HCT116 (cell line): ENCODE data around the gene OR2A14. TPM values are rescaled to one million over a fixed set of nuclear protein-coding genes. Genes with fewer than 3 reads are reported as not detected.

ENCODE experiments used
- ATAC-seq: fragments of 200-7000 bp; cut with Tn5 transposase; 2 replicates; pipeline ENCODE4 v1.9.1; 2020; ENCODE audit warnings: mild to moderate bottlenecking, moderate library complexity
- BruUV-seq: library from RNA; stranded (reverse); fragments of 400-500 nt; replicated peaks from 2 replicates; lab custom pipeline; 2021; lab: Mats Ljungman, UMichigan
- CTCF ChIA-PET: fragments of 300-600 bp; sonication (Branson Sonifier 250); formaldehyde crosslinking; loops from one replicate; lab custom pipeline; 2021; ENCODE audit warnings: antibody characterized with exemption; lab: Charles Lee
- POLR2A ChIA-PET: fragments of 300-600, 350-600 bp; sonication (Branson Sonifier 250); formaldehyde crosslinking; loops from one replicate; lab custom pipeline; 2021; ENCODE audit warnings: antibody characterized with exemption; lab: Charles Lee
- RAD21 ChIA-PET, 2 experiments: fragments of 300-600 bp; sonication (Branson Sonifier 250); formaldehyde crosslinking; loops; one replicate each; lab custom pipeline; 2023; ENCODE audit warnings: low total read pairs in 2 of 2; ENCODE audit not compliant: uncharacterized antibody in 2 of 2, unreplicated experiment in 2 of 2, low non-redundant PET in 1 of 2; lab: Charles Lee
- DNase-seq: peaks from one replicate; pipeline ENCODE4 v3.0.0-alpha.2; 2010; ENCODE audit warnings: low read depth, low spot score
- H2AFZ ChIP-seq: fragments of 200-600 bp; shearing (Covaris generic), sonication (generic); 2 replicates; pipeline ENCODE4 v1.6.1; 2017; ENCODE audit warnings: low read depth, mixed run types, mixed read lengths, antibody characterized with exemption, low read length; ENCODE audit not compliant: poor library complexity, severe bottlenecking
- H3K27ac ChIP-seq: 2 replicates; pipeline ENCODE4 v1.5.1; 2012; ENCODE audit warnings: low read depth, low read length
- H3K27me3 ChIP-seq: fragments of 200-600 bp; sonication (generic); 2 replicates; pipeline ENCODE4 v1.6.1; 2016; ENCODE audit warnings: mixed run types, low read length, mixed read lengths; ENCODE audit not compliant: insufficient read depth
- H3K36me3 ChIP-seq, 2 experiments: fragments of 200-500 bp in 1 of 2; fragments of 200-600 bp in 1 of 2; sonication (Bioruptor generic) in 1 of 2; sonication (generic) in 1 of 2; 2 replicates each; pipeline versions ENCODE4 v1.5.1 to v1.6.1; 2014 to 2016; ENCODE audit warnings: low read length in 2 of 2, inconsistent platforms in 1 of 2, mixed read lengths in 1 of 2, mixed run types in 1 of 2; ENCODE audit not compliant: insufficient read depth in 2 of 2, control insufficient read depth in 1 of 2
- H3K4me1 ChIP-seq, 2 experiments: fragments of 200-600 bp in 1 of 2; sonication (generic) in 1 of 2; 2 replicates each; pipeline versions ENCODE4 v1.5.1 to v1.6.1; 2012 to 2017; ENCODE audit warnings: low read length in 2 of 2, inconsistent platforms in 1 of 2, mild to moderate bottlenecking in 1 of 2, mixed read lengths in 1 of 2, mixed run types in 1 of 2, moderate library complexity in 1 of 2; ENCODE audit not compliant: insufficient read depth in 2 of 2, control insufficient read depth in 1 of 2
- H3K4me2 ChIP-seq: fragments of 200-600 bp; sonication (generic); 2 replicates; pipeline ENCODE4 v1.6.1; 2017; ENCODE audit warnings: mixed run types, low read length, mixed read lengths
- H3K4me3 ChIP-seq, 2 experiments: fragments of 200-600 bp in 1 of 2; sonication (generic) in 1 of 2; replicated peaks in 1 of 2; 2 replicates each; pipeline ENCODE4 v1.5.1; 2011 to 2016; ENCODE audit warnings: low read length in 2 of 2, control low read depth in 1 of 2, low read depth in 1 of 2, mild to moderate bottlenecking in 1 of 2, mixed read lengths in 1 of 2, mixed run types in 1 of 2
- H3K79me2 ChIP-seq: fragments of 200-600 bp; sonication (generic); 2 replicates; pipeline ENCODE4 v1.6.1; 2017; ENCODE audit warnings: mild to moderate bottlenecking, mixed run types, low read length, moderate library complexity, mixed read lengths; ENCODE audit not compliant: insufficient read depth
- H3K9ac ChIP-seq: fragments of 200-600 bp; sonication (generic); 2 replicates; pipeline ENCODE4 v1.6.1; 2016; ENCODE audit warnings: low read length, mixed read lengths
- H3K9me2 ChIP-seq: fragments of 200-600 bp; sonication (generic), shearing (Covaris generic); 2 replicates; pipeline ENCODE4 v1.6.1; 2017; ENCODE audit warnings: mixed run types, mild to moderate bottlenecking, moderate library complexity; ENCODE audit not compliant: insufficient read depth
- H3K9me3 ChIP-seq, 2 experiments: fragments of 200-500 bp in 1 of 2; fragments of 200-600 bp in 1 of 2; sonication (Bioruptor generic) in 1 of 2; sonication (generic) in 1 of 2; 2 replicates each; pipeline ENCODE4 v1.6.1; 2014 to 2017; ENCODE audit warnings: low read length in 2 of 2, mixed read lengths in 2 of 2, inconsistent platforms in 1 of 2, low read depth in 1 of 2, mild to moderate bottlenecking in 1 of 2, mixed run types in 1 of 2, moderate library complexity in 1 of 2; ENCODE audit not compliant: control insufficient read depth in 1 of 2, insufficient read depth in 1 of 2
- H4K20me1 ChIP-seq: fragments of 200-600 bp; sonication (generic), shearing (Covaris generic); 2 replicates; pipeline ENCODE4 v1.6.1; 2017; ENCODE audit warnings: mixed run types, mild to moderate bottlenecking, moderate library complexity; ENCODE audit not compliant: insufficient read depth
- CBX3 ChIP-seq: IDR thresholded peaks from 2 replicates; pipeline ENCODE4 v1.6.1; 2012; ENCODE audit warnings: low read depth
- ELF1 ChIP-seq: IDR thresholded peaks from 2 replicates; pipeline ENCODE4 v1.6.1; 2012; ENCODE audit warnings: low read depth, borderline replicate concordance
- POLR2A ChIP-seq: IDR thresholded peaks from 2 replicates; pipeline ENCODE4 v1.7.0; 2011; ENCODE audit warnings: borderline replicate concordance; ENCODE audit not compliant: insufficient read depth, insufficient read length; ENCODE audit errors: extremely low read depth
- RAD21 ChIP-seq: IDR thresholded peaks from 2 replicates; pipeline ENCODE4 v1.6.1; 2012; ENCODE audit warnings: low read depth, mild to moderate bottlenecking
- SP1 ChIP-seq: IDR thresholded peaks from 2 replicates; pipeline ENCODE4 v1.6.1; 2012; ENCODE audit warnings: low read depth
- SRF ChIP-seq: IDR thresholded peaks from 2 replicates; pipeline ENCODE4 v1.6.1; 2012; ENCODE audit warnings: low read depth
- TCF7L2 ChIP-seq: IDR thresholded peaks from 2 replicates; pipeline ENCODE4 v1.7.0; 2011; ENCODE audit warnings: borderline replicate concordance, inconsistent platforms; ENCODE audit not compliant: insufficient read depth, insufficient read length; ENCODE audit errors: extremely low read depth
- YY1 ChIP-seq: IDR thresholded peaks from 2 replicates; pipeline ENCODE4 v1.6.1; 2011; ENCODE audit warnings: low read length, low read depth, moderate library complexity, mild to moderate bottlenecking; ENCODE audit not compliant: insufficient replicate concordance; ENCODE audit errors: extremely low read depth
- intact Hi-C: fragments of 100-400 bp; cut with micrococcal nuclease; formaldehyde crosslinking; loops from 2 replicates; pipeline ENCODE4 v1.10.0; 2022
- total RNA-seq: library from RNA; stranded (reverse); gene quantifications from one replicate; pipeline ENCODE4 v1.2.1, GENCODE V29; 2021; ENCODE audit not compliant: unreplicated experiment
- TF ChIP-seq, protein P1 (sequence below), 3 experiments: fragments of 200-600 bp in 1 of 3; sonication (generic) in 1 of 3; IDR thresholded peaks in 2 of 3; conservative IDR thresholded peaks in 1 of 3; 2 replicates each; pipeline ENCODE4 v1.5.1; 2012 to 2017; ENCODE audit warnings: low read depth in 2 of 3, low read length in 2 of 3, antibody characterized with exemption in 1 of 3, borderline replicate concordance in 1 of 3, control low read depth in 1 of 3, mild to moderate bottlenecking in 1 of 3, mixed read lengths in 1 of 3, mixed run types in 1 of 3, moderate library complexity in 1 of 3; ENCODE audit not compliant: insufficient read depth in 1 of 3
- TF ChIP-seq, protein P2 (sequence below): IDR thresholded peaks from 2 replicates; pipeline ENCODE4 v1.6.1; 2012

OR2A14 gene
- total RNA-seq, 1 experiment from 2014 or later: not detected

DNA sequence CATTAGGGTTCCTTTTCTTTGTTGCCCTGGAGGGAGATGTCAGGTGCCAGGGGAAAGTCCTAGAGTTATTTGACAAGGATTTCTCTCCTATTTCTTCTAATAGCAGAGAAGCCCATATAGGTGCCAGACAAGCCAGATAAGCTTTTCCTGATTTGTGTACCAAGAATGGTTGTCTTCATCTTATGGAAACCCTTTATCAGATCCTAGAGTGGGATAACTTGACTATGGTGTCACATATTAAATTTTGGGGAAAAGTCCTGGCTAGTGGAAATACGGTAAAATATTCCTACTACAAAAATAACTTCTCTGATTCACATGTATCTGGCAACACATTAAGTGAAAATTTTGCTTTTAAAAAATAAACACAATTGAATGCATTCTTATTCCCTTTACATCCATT is 35.7 kb upstream of the OR2A14 start:
- RAD21 ChIA-PET: no interaction called here
- Histone ChIP-seq H3K4me3 (no peak overlapping the region), H3K79me2 (no peaks in the 10 kb centered on the region), H4K20me1 (no peaks in the 10 kb centered on the region), H3K36me3 (no peaks in the 10 kb centered on the region), H3K9me3 (no peaks in the 10 kb centered on the region), H3K9me2 (no peaks in the 10 kb centered on the region), H3K9ac (no peak overlapping the region), H2AFZ (no peak overlapping the region), H3K4me2 (no peak overlapping the region), H3K27ac (no peak overlapping the region), H3K4me1 (no peaks in the 10 kb centered on the region), H3K27me3 (no peaks in the 10 kb centered on the region)
- intact Hi-C loops: no loop called here
- TF ChIP-seq ELF1 (no peak), SP1 (no peak), SRF (no peak)
- TF ChIP-seq, protein P1, sequence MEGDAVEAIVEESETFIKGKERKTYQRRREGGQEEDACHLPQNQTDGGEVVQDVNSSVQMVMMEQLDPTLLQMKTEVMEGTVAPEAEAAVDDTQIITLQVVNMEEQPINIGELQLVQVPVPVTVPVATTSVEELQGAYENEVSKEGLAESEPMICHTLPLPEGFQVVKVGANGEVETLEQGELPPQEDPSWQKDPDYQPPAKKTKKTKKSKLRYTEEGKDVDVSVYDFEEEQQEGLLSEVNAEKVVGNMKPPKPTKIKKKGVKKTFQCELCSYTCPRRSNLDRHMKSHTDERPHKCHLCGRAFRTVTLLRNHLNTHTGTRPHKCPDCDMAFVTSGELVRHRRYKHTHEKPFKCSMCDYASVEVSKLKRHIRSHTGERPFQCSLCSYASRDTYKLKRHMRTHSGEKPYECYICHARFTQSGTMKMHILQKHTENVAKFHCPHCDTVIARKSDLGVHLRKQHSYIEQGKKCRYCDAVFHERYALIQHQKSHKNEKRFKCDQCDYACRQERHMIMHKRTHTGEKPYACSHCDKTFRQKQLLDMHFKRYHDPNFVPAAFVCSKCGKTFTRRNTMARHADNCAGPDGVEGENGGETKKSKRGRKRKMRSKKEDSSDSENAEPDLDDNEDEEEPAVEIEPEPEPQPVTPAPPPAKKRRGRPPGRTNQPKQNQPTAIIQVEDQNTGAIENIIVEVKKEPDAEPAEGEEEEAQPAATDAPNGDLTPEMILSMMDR (IDR thresholded peaks at IDR 0.05 in 2 of 3, conservative IDR thresholded peaks at IDR 0.05 in 1 of 3; ENCODE audit: borderline replicate concordance in 1 of 3, insufficient read depth in 1 of 3, low read depth in 2 of 3, low read length in 2 of 3): no peak
- no TSS peak for BruUV-seq
- CTCF ChIA-PET: interaction anchor here (0.6 kb wide), 1 partner anchor 678 kb away, joined by 3 read pairs; no protein-coding TSS in a partner anchor
- ATAC-seq: no peak
- POLR2A ChIA-PET: no interaction called here
- no peak for DNase-seq

DNA sequence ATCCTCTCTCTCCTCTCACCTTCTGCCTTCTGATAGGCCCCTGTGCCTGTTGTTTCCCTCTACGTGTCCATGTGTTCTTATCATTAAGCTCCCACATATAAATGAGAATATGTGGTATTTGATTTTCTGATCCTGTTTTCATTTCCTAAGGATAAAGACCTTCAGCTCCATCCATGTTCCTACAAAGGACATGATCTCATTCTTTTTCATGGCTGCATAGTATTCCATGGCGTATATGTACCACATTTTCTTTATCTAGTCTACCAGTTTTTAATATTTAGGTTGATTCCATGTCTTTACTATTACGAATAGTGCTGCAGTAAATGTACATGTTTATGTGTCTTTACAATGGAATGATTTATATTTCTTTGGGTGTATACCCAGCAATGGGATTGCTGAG is 32.3 kb upstream of the OR2A14 start:
- Histone ChIP-seq H3K9me2 (no peaks in the 10 kb centered on the region), H3K9ac (no peak overlapping the region), H3K4me2 (no peak overlapping the region), H3K27ac (no peak overlapping the region), H3K79me2 (no peaks in the 10 kb centered on the region), H3K4me1 (no peaks in the 10 kb centered on the region), H3K36me3 (no peaks in the 10 kb centered on the region), H3K4me3 (no peak overlapping the region), H2AFZ (no peak overlapping the region), H4K20me1 (no peaks in the 10 kb centered on the region), H3K9me3 (no peaks in the 10 kb centered on the region), H3K27me3 (no peaks in the 10 kb centered on the region)
- ATAC-seq: no peak
- POLR2A ChIA-PET: no interaction called here
- CTCF ChIA-PET: no interaction called here
- TF ChIP-seq CBX3 (no peak), RAD21 (no peak), POLR2A (no peak), SP1 (no peak), TCF7L2 (no peak), YY1 (no peak), SRF (no peak)
- TF ChIP-seq, protein P1 (IDR thresholded peaks at IDR 0.05 in 2 of 3, conservative IDR thresholded peaks at IDR 0.05 in 1 of 3; ENCODE audit: borderline replicate concordance in 1 of 3, insufficient read depth in 1 of 3, low read depth in 2 of 3, low read length in 2 of 3): no peak
- TF ChIP-seq, protein P2, sequence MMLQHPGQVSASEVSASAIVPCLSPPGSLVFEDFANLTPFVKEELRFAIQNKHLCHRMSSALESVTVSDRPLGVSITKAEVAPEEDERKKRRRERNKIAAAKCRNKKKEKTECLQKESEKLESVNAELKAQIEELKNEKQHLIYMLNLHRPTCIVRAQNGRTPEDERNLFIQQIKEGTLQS: no peak
- intact Hi-C loops: no loop called here
- RAD21 ChIA-PET: no interaction called here
- no TSS peak for BruUV-seq
- no peak for DNase-seq
